ENCODE measurements around the gene MAP4K1. TPM values are rescaled to one million over a fixed set of nuclear protein-coding genes. Genes with fewer than 3 reads are reported as not detected.

Gene MAP4K1
- 0.34 and 1.3 TPM in 2 replicates for total RNA-seq (2014; rRNA removed; shearing (Covaris generic))

GRCh38 chr19:38617764-38618589 is at the start of gene MAP4K1:
Gene MAP4K1 (minus strand): TSS chr19:38617953. CDS start chr19:38617895, 58 bp downstream.

GRCh38 chr19:38647368-38647965 is 29.7 kb upstream of the MAP4K1 start, which contains the start of gene ACTN4:
Gene ACTN4 (plus strand): TSS chr19:38647649. CDS start chr19:38647746, 97 bp downstream.

GRCh38 chr19:38618590-38619360 is 1.0 kb upstream of the MAP4K1 start, which contains the start of gene EIF3K:
Gene EIF3K (plus strand): TSS chr19:38619188. CDS start chr19:38619269, 81 bp downstream.

Other genes starting within 250 kb of the MAP4K1 start
- 286 and 339 TPM in 2 replicates for gene PSMD8, start 243.4 kb downstream of the MAP4K1 start, total RNA-seq (2014; rRNA removed; shearing (Covaris generic))
- 0.41 and 1.8 TPM in 2 replicates for gene GGN, start 229.9 kb downstream of the MAP4K1 start, total RNA-seq (2014; rRNA removed; shearing (Covaris generic))
- 8.5 and 10.9 TPM in 2 replicates for gene SPRED3, start 229.3 kb downstream of the MAP4K1 start, total RNA-seq (2014; rRNA removed; shearing (Covaris generic))
- gene FAM98C, start 214.9 kb downstream of the MAP4K1 start, total RNA-seq (2014; rRNA removed; shearing (Covaris generic)): 20.3 and 24.9 TPM in 2 replicates
- gene RASGRP4, start 191.7 kb downstream of the MAP4K1 start, total RNA-seq (2014; rRNA removed; shearing (Covaris generic)): not detected in 2 replicates
- gene RYR1, start 184.3 kb downstream of the MAP4K1 start, total RNA-seq (2014; rRNA removed; shearing (Covaris generic)): 0.05 and 0.19 TPM in 2 replicates
- 452 and 462 TPM in 2 replicates for gene EIF3K, start 1.2 kb upstream of the MAP4K1 start, total RNA-seq (2014; rRNA removed; shearing (Covaris generic))
- gene ACTN4, start 29.7 kb upstream of the MAP4K1 start, total RNA-seq (2014; rRNA removed; shearing (Covaris generic)): 607 and 674 TPM in 2 replicates
- gene CAPN12, start 126.5 kb upstream of the MAP4K1 start, total RNA-seq (2014; rRNA removed; shearing (Covaris generic)): 0.91 TPM in 1 of 2 replicates, not detected in the other
- not detected in 2 replicates for gene LGALS7, start 155.6 kb upstream of the MAP4K1 start, total RNA-seq (2014; rRNA removed; shearing (Covaris generic))
- gene LGALS7B, start 171.2 kb upstream of the MAP4K1 start, total RNA-seq (2014; rRNA removed; shearing (Covaris generic)): 2.8 TPM in 1 of 2 replicates, not detected in the other
- 0.57 TPM in 1 of 2 replicates, not detected in the other for gene LGALS4, start 195.0 kb upstream of the MAP4K1 start, total RNA-seq (2014; rRNA removed; shearing (Covaris generic))
- 121 and 136 TPM in 2 replicates for gene ECH1, start 213.8 kb upstream of the MAP4K1 start, total RNA-seq (2014; rRNA removed; shearing (Covaris generic))
- 304 and 320 TPM in 2 replicates for gene HNRNPL, start 232.0 kb upstream of the MAP4K1 start, total RNA-seq (2014; rRNA removed; shearing (Covaris generic))